Stimulated activated CD4-positive, alpha-beta T cell treated with anti-CD3 and anti-CD28 coated beads, Interleukin-15, amount 100 ng/mL, for 1 hour (primary cell): ENCODE results near the gene CXorf49B.

ENCODE experiments used
- DNase-seq, 2 donors: peaks; one replicate each; pipeline ENCODE4 v3.0.0-alpha.2; 2020; ENCODE audit warnings: low read depth in 1 of 2, low spot score in 1 of 2

Gene CXorf49B

GRCh38 chrX:71815121-71815905 is 52.2 kb downstream of the CXorf49B start:
- no peak for DNase-seq

GRCh38 chrX:71815906-71816156 is 52.7 kb downstream of the CXorf49B start:
- DNase-seq, result no peak
